Measurements from ENCODE around the gene APBB1.
"Not testable (repeated sequence)": the region's sequence is repeated elsewhere in the genome, so short reads cannot be mapped to it uniquely, and the experiment has no call there.

APBB1 gene

DNA sequence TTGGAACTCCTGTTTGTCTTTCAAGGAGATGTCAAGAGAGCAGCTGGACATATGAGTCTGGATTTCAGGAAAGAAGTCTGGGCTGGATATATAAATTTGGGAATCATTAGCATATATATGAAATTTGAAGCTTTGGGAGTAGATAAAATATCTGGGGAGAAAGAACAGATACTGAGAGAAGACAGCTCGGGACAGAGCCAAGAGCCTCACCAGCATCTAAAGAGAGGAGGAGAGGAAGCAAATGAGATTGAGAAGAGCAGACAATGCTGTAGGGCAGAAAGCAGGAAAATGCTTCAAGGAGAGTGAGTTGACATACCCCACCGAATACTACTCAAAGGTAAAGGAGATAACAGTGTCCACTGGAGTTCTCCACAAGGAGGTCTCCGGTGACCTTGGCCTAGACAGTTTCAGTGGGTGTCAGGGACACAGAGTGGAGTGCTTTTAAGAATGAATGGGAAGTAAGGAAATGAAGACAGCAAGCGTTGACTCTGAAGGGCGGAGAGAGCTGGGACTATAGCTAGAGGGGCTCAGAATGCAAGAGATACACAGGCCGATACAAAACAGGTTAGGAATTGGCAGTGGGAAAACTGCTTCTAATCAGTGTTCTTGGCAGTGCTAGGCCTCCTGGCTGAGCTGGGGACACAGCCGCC, 862 bp downstream of the APBB1 start:
- DNase-seq (ENCODE audit: low spot score) = no peak

DNA sequence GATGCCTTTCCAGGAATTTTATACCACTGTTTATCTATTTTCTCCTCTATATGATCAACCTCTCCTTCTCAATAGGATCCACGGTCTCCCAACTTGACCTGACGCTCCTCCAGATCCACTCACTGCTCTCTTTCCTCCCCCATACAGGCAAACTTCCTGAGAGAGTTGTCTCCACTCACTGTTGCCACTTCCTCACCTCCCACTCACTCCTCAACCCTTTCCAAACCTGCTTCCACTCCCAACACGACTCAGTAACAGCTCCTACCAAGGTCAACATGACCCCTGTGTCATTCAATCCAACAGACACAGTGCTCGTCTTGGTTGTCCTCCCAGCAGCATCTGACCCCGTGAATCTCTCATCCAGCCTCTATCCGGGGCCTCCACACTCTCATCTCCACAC, 3.1 kb downstream of the APBB1 start:
- DNase-seq (ENCODE audit: low spot score) = no peak

DNA sequence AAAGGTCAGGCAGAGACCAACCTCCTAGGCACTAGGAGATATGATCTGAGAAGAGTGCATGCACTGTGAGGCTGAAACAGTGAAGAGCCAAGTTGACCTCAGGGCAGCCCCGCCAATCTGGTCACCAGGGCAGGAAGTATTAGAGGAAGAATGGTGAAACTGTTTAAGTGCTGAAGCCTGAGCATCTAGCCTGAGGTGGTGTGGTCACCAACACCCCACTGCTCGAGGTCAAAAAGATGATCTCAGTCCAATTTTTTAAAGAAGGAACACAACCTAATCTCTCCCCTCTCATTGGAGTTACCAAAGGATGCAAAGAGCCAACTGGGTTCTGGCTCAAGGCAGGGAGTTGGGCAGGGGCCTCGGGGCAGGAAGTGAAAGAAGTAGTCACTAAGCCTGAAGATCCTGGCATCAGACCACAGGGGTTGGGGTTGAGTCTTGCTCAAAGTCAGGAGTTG, 4.0 kb downstream of the APBB1 start:
- DNase-seq (ENCODE audit: low spot score) = no peak

DNA sequence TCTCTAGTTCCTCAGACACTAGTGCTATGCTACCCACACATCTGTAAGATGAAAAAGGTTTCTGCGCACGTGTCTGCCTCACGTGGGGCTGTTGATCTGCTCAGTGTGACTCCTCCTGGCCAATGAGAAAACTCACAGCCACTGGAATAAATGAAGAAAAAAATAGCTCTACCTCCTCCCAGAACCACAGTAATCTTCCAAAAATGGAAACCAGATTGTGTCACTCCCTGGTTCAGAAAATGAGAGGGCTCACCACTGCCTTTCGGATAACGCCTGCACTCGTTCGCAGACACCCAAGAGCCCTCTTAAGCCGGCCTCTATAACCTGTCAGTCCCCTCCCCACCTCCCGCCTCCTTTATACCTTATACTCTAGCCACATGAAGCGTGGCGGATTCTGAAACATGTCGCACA, 5.1 kb downstream of the APBB1 start:
- DNase-seq (ENCODE audit: low spot score) = no peak

DNA sequence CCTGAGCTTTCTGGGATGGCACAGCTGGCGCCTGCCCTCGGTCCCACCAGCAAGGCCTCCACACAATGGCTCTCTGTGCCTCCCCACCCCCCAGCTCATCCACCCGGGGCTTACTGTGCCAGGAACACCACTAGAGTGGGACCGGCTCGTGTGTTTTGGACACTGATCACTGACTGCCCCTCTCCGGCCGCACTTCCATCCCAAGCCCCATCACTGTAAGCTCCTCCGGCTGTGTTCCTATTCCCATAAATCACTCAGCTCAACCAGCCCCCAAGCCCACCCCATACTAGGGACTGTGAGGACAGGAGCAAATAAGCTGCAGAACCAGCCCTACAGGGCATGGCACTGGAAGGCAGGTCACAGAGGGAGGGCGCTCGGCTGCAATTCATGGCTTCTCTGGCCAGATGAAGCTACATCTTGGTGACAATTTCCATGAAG, 7.3 kb downstream of the APBB1 start:
- DNase-seq (ENCODE audit: low spot score) = no peak

DNA sequence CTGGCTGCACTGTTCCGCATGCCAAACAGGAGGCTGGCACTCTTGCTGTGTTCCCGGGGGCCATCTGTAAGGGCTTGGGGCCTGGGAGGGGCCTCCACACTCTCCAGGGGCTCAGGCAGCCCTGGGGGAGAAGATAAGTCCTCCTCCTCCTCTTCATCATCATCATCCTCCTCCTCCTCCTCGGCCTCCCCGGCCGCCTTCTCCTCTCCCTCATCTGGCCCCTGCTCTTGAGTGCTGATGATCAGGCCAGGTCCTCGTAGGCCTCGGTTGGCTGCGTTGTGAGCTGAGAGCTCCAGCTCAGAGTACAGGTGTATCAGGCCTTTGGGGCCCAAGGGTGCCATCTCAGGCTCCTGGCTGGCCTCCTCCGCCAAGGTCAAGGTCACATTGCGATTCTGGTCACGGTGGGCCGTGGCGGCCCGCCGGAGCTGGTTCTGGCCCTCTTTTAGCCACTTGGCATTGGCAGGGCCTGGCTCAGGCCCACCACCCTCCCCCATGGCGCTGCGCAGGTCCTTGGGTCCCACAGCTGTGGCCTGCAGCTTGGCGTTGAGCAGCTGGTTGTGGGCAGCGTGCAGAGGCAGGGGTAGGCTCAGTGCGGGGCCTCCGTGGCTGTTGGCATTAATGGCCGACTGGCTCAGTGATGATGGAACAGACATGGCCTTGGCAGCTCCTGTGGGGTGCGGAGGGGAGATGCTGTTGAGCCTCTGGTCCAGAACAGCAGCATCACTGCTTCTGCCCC, 8.0 kb downstream of the APBB1 start:
- DNase-seq (ENCODE audit: low spot score) = no peak

DNA sequence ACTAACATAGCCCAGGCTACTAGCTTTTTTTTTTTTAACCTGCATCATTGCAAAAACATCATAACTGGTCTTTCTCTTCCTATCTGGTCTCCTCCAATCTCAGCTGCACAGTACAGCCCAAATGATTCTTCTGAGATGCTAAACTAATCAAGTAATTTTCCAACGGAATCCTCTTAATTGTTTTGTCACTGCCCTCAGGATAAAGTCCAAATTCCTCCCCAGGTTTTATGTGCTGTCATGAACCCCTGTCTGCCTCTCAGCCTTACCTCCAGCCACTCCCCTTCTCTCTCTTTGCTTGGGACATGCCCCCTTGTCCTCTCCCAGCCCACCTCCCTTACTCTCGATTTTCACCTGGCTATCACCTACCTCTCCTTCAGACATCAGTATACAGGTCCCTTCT, 12.5 kb downstream of the APBB1 start:
- DNase-seq (ENCODE audit: low spot score) = no peak

DNA sequence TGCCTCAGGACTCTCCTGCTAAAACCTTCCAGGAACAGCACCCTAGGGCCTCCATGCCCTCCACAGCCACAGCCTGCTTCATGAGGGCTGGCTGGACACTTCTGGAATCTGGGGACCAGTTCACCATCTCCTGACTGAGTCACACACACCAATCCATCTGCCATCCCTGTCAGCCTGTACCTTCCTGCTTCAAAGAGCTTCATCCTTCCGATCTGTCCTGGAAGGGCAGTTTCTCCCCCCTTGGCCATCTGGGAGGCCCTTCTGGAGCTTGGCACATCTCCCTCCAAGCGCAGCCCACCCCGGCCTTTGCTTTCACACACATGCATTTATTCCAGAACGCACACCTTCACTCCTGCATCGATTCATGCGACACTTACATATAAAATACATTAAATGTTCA, 13.0 kb downstream of the APBB1 start:
- no peak for DNase-seq (ENCODE audit: low spot score)

DNA sequence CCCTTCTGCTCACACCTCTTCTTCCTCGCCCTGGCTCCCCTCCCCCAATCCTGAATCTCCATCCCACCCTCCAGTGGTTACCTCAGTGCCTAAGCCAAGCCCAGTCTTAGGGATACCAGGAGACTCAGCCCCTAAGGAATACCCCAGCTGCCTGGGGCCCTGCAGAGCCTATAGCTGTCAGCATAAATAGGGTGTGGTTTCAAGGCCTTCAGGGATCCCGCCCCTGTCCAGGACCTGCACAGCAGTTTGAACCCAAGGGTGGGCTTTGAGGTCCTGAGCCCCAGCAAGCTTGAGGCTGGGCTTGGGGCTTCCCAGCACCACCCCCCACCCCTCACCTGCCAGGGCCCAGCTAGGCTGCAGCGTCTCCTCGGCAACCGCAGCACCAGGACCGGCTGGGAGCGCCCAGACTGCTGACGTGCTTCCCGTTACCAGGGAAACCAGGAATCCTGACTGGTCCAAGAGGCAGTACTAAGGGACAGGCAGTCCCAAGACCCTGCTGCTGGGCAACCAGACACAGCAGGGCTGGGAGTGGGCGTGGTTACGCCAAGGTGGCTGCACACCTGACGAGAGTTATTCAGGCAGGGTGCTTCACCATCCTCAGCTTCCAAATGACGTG, 13.7 kb downstream of the APBB1 start:
- no peak for DNase-seq (ENCODE audit: low spot score)

DNA sequence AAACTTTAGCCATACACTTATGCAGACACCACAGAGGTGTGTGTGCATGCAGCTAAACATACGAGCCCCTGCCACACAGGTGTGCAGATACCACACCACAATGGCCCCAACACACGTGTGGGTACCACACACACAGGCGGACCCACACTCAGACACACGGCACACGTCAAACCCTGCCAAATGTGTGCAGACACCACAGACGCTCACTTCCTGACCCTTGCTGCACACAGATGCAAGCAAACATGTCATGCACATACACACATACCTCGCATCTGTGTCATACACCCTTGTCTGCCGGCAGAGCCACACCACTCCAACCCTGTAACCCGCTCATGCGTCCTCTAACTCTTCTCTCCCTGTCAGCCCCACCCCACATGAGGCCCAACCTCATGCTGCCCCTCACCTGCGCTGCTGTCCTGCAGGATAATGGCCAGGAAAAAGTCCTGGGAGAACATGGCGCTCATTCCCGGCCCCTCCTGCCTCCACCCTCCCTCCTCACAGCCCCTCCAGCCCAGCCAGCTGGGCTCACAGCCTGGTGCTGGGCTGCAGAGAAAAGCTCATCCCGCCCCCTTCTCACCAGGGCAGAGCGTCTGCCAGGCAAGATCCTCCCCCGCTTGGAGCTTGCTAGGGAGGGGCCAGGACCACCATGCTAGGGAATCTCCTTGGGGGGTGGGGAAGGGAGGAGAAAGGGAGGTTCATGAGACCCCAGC, 14.4 kb downstream of the APBB1 start:
- DNase-seq (ENCODE audit: low spot score) = no peak

DNA sequence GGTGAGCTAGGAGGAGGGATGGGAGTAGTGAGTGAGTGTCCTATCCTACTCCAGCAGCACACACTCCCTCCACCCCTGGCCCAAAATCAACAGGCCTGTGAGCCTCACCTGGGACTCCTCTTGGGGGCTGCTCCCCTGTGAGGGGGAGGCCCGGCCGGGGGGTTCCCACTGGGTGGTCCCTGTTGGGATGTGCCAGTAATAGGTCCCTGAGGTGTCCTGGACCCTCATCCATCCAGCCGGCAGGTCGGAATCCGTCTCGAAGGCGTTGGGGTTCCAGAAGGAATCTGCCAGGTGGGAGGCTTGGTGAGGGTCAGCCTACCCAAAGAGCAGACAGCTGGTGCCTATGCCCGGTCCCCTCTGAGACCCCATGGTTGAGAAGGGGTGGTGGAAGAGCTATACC, 15.4 kb downstream of the APBB1 start:
- no peak for DNase-seq (ENCODE audit: low spot score)

DNA sequence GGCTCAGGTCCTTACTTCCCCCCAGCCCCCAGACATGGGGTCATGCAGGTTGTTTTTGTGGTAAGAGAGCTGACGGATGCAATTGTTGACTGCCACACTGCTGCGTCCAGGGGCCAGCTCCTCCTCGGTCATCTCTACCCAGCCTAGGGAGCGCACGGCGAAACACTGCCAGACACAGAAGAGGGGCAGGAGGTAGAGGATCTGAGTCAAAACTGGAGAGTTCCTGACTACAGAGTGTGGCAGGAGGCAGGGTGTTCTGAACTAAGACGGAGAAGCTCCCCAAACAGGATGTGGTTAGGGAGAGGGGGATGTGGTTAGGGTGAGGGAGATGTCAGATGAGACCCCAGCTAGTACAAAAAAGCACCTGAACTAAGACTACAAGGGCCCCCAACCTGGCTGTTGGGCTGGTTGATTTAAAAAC, 16.3 kb downstream of the APBB1 start:
- DNase-seq (ENCODE audit: low spot score) = no peak

DNA sequence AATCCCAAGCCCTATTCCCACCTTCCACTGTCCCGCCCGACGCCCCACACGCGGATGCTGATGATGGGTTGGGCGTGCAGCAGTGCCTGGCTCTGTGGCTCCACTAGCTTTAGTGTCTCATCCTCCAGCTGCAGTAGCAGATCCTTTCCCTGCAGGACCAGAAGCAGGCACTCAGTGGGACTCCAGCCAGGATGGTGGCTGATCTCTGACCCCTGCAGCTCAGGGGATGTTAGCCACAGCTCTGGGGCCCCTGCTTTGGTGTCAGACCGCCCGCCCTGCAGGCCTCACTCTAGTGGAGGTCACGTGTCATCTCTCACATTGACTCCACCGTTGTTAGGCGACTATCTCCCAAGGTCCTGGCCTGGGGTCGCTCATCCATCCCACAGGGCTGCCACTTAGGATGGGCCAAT, 16.8 kb downstream of the APBB1 start:
- DNase-seq (ENCODE audit: low spot score) = no peak

DNA sequence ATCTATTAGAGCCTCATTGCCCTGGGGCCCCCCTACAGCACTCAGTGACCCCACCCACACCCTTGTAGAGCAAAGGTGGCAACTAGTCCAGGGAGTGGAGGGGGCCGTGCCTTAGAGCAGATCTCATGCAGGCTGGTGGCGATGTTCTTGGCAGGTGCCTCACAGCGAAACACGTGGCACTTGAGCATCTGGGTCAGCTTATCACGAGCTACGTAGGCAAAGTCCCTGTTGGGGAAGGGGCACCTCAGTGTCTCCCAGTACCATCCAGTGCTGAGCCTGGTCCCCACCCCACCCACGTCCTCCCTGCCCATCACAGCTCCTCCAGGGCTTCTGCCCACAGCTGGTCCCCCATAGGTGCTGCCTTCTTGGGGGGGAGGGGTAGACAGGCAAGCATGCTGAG, 17.4 kb downstream of the APBB1 start:
- DNase-seq (ENCODE audit: low spot score) = no peak

DNA sequence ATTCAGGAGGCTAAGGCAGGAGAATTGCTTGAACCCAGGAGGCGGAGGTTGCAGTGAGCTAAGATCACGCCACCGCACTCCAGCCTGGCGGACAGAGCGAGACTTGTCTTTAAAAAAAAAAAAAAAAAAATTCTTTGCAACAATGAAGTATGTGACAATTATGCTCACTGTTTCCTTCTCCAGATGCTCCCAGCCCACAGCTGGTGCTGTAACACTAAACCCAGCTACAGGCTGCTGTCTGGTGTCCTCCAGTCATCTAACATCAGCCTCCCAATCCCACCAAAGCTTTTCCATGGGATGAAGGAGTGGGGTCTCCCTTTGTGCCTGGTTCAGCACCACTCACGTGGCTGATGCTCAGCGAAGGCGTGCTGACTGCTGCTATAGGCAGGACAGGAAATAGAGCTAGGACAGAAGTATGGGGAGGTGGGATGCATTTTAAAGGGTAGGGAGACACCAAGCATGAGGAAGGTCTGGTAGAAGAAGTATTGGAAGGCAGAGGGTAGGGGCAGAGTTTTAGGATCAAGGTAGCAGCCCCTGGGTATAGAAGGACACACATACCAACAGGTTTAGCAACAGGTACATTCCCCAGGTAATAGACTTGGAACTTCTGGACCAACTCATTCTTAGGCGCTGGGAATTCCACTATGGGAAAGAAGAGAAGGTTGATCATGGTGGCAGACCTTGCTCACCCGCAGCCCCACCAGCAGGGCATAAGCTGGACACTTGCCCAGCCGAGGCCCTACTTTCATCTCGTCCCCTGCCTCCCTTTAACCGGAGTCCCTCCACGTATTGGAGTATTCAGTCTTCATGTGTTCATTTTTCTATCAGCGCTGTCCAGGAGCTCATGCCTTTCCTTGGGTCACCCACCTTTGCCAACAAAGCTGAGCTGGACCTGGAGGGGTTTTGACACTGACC, 18.2 kb downstream of the APBB1 start:
- DNase-seq (ENCODE audit: low spot score) = no peak

DNA sequence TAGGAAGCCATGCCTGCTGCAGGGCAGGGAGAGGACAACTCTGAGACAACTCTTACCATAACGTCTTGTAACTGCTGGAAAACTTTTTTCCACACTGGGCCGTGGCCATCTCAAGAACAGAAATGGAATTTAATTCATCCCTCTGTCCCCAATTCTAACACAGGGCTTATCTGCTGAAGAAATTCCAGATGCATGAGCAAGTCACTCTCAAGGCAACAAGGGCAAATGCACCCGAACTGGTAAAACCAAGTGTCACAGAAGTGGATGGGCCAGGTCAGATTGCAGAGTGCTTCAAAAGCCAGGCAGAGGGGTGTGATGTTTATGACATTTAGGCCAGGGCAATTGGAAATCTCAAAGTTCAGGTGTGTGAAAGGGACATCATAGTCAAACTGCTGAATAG, 21.3 kb downstream of the APBB1 start:
- DNase-seq (ENCODE audit: low spot score) = no peak

DNA sequence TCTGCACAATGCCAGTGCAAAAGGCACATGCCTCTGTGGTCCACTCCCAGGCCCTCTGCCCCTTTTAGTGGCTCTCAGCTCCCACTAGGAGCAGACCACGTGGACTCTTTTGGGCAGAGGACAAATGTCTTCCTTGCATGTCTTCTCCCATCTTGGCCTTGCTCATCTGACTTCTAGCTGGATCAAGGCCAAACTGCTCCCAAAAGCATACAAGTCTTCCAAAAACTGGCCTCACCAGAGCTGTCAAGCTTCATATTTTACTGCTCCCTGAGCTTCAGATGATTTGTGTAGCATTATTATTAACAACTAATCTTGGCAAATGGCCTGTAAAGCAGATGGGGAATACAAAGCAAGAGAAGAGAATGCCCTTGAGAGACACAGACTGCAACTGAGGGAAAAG, 21.7 kb downstream of the APBB1 start:
- DNase-seq (ENCODE audit: low spot score) = no peak

DNA sequence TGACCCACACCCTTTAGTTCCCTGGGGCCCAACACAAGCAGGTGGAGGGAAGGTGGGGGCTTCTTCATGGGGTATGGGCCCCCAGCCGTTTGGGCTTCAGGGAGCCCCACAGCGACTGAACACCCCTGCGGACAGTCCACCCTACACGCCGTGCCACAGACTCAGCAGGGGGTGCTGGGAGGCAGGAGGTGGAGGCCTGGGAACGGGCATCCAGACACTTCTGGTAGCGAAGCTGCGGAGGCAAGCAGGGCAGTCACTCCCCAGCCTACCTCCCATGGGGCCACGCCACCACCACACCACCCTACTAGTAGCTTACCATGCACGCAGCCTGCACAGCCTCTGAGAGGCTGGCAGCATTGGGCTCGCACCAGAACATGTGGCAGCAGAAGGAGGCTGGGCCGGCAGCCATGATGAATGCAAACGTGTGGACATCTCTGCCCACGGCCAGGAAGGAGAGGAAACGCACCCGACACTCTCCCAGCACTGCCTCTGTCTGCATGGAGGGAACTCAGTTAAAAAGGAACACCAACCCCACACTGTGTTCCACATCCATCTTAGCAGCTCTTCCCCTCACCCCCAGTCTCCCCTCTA, 23.3 kb downstream of the APBB1 start:
- DNase-seq (ENCODE audit: low spot score) = no peak

DNA sequence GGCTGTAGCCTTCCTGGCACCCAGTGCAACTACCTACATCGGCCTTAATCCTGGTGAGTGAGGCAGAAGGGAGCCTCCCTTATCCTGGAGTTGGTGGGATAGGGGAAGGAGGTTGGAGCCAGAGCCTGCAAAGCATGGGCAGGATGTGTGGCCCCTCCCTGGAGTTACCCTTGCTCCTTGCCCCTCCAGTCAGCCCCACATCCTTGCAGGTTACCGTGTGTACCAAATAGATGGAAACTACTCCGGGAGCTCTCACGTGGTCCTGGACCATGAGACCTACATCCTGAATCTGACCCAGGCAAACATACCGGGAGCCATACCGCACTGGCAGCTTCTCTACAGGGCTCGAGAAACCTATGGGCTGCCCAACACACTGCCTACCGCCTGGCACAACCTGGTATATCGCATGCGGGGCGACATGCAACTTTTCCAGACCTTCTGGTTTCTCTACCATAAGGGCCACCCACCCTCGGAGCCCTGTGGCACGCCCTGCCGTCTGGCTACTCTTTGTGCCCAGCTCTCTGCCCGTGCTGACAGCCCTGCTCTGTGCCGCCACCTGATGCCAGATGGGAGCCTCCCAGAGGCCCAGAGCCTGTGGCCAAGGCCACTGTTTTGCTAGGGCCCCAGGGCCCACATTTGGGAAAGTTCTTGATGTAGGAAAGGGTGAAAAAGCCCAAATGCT, 24.8 kb downstream of the APBB1 start:
- DNase-seq (ENCODE audit: low spot score) = no peak

DNA sequence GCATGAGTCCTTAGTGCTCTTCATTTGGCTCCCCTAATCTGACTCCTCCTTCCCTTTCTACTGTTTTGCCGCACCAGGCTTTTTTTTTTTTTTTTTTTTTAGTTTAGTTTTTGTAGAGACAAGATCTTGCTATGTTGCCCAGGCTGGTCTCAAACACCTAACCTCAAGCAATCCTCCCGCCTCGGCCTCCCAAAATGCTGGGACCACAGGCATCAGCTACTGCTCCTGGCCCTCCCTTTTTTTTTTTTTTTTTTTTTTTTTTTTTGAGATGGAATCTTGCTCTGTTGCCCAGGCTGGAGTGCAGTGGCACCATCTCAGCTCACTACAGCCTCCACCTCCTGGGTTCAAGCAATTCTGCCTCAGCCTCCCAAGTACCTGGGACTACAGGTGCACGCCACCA, 26.6 kb downstream of the APBB1 start:
- not testable (repeated sequence) for DNase-seq (ENCODE audit: low spot score)

Measured in kidney capillary endothelial cell (primary cell).